ENCODE results near the gene TDP2.
"Not testable (repeated sequence)": the region's sequence is repeated elsewhere in the genome, so short reads cannot be mapped to it uniquely, and the experiment has no call there.

The TDP2 gene

DNA sequence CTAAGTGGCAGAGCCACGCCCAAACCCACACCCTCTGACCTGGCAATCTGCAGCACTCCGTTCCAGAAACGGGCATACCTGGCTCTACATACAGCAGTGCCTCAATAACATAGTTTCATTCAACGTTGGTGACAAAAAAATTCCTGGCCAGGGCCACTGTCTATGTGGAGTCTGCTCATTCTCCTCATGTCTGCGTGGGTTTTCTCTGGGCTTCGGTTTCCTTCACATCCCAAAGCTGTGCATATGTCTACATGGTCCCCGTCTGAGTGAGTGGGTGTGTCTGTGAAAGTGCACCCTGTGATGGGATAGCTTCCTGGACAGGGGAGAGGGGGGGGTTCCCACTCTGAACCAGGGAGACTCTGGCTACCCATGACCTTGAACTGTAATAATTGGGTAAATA lies 22.8 kb downstream of the TDP2 start:
- no peak for DNase-seq

DNA sequence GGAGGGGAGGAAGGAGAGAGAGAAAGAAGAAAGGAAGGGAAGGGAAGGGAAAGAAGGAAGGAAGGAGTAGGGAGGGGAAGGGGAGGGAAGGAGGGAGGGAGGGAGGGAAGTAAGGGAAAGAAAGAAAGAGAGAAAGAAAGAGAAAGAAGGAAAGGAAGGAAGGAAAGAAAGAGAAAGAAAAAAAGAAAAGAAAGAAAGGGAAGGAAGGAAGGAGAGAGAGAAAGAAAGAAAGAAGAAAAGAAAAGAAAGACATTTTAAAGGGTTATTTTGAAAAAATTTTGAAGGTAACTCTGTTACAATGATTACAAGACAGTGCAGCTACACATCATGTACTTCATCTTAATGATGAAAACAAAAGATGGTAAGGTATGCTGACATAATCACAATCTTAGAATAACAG lies 24.6 kb downstream of the TDP2 start:
- DNase-seq, result no peak

DNA sequence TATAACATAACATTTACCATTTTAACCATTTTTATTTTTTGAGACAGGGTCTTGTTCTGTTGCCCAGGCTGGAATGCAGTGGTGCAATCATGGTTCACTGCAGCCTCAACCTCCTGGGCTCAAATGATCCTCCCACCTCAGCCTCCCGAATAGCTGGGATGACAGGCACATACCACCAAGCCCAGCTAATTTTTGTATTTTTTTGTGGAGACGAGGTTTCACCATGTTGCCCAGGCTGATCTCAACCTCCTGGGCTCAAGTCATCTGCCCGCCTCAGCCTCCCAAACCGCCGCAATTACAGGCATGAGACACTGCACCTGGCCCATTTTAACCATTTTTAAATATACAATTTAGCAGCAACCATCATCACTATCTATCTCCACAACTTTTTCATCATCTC lies 26.1 kb downstream of the TDP2 start:
- DNase-seq, result not testable (repeated sequence)

DNA sequence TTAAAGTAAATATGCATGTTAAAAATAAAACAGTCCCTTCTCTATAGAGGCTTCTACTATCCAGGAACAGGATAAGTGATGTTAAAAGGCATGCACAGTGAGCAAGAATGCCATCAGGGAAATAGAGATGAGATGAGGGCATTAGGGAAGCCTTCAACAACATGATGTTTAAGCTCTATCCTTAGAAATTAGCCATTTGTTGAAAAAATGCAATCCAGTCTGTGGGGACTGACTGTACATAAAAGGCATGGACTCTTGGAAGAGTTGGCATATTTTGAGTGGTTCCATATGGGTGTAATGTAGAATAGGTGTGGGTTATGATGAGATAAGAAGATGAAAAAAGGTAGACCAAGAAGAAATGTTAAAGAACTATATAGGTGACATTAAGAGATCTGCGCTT lies 26.5 kb downstream of the TDP2 start:
- no peak for DNase-seq

DNA sequence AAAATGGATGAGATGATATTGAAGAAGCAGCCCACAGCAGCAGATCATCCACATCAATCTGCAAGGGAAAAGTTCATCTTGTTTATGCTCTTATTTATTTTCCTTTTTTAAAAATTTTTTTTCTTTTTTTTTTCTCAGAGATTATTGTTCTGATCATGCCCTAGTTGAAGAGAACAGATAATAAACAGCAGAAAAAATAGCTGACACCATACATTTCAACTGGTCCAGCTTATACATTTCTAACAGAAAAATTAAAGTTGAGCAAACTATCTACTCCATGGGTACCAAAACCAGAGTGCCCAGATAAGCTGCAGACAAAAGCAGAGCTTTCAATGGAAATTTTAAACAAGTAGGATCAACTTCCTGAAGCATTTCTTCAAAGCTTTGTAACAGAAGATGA lies 30.0 kb downstream of the TDP2 start:
- no peak for DNase-seq

DNA sequence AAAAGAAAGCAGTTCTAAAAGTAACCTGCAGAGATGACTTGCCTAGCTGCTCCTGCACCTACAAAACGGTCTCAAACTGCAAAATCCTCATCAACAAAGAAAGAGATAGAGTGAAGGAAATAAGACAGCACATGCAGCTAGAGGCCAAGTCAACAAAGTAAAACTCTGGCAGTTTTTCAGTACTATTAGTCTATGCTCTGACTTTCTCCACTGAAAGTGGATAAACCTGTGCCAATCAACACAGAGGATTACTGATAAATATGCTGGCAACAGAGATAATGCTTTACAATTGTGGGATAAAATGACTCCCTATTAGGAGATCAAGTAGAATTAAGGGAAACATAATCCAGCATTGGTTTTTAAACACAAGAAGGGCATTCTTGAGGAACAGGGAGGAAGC lies 34.1 kb downstream of the TDP2 start:
- no peak for DNase-seq

DNA sequence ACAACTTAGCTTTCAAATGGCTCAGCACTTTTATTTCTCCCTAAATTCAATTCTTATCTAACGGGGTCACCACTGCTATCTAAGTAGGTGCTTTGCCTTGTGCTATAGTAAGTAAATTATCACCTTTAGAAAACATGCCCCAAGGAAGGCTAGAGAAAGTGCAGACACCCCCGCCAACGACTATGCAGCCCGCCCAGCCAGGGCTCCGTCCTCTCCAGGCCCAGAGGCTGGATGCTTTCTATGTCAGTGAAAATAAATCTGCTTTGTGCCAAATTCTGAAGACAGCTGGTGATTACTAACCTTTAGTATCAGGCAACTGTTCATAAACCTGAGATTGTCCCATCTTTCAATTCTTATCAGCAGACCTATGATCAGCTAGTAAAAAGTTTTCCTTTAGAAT lies 35.0 kb downstream of the TDP2 start:
- no peak for DNase-seq

DNA sequence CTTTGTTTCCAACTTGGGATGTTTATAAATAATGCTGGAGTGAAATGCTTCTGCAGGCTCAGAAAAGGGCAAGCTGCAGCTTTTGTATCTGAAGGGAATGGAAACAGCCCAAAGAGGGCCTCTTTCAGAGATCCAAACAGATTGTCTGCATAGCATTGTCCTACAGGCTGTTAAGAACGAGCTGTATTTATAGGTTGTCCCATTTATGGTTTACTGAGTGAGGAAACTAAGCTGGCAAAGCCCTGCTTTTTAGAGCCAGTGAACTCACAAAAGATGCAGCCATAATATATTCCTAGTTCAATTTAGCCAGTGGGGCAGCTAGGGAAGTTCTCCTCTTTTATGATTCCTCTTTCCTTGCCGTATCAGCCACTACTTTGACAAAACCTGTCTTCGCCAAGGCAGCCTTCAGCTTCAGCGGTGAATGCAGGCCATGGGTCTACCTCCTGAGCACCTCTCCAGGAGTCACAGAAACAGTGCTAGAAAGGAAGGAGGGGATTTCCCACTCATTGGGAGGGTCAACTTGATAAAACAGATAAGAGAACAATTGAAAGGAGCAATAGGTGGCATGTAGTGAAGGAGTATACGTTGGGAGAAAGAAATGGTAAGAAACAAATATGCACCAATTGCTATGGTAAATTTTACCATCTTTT lies 35.7 kb downstream of the TDP2 start:
- DNase-seq, result no peak

DNA sequence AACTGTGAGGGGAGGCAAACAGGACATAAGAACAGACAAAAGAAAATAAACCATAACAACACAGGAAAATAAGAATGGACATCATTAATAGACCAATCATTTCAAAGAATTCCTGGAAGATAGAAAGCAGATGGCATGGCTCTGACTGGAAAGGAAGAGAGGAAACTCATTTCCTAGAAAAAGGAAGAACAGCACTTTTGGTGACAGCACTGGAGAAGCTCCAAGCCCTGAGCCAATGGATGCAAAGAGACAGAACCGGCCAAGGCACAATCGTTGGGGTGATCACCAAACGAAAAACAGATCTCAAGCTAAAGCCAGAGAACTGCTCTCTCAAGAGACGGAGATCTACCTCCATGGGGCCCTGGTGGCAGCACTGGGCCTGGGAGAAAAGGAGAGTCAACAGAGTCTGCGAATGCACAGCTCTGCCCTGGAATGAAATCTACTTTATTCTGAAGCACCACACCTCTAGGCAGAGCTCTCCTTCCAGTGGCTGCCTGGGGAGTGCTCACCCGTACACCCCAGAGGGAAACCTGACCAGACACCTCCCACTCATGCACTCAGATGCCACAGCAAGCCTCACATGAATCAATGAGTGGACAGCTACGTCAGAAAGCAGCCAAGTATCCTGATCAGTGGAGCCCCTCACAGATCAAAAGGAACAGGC lies 44.9 kb downstream of the TDP2 start:
- DNase-seq, result no peak

DNA sequence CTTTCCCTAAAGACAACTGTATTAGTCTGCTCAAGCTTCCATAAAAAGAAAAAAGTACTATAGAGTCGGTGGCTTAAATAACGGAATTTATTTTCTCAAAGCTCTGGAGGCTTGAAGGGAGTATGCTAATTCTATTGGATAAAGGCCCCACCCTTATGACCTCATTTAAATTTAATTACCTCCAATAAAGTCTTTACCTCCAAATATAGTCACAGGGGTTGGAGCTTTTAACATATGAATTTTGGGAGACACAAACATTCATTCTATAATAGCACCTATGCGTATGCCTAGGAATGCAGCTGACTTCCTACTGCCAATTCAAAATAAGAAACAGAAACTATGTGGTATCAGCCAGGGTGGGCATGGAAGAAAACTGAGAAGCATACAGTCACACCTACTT lies 46.1 kb downstream of the TDP2 start:
- DNase-seq, result no peak

DNA sequence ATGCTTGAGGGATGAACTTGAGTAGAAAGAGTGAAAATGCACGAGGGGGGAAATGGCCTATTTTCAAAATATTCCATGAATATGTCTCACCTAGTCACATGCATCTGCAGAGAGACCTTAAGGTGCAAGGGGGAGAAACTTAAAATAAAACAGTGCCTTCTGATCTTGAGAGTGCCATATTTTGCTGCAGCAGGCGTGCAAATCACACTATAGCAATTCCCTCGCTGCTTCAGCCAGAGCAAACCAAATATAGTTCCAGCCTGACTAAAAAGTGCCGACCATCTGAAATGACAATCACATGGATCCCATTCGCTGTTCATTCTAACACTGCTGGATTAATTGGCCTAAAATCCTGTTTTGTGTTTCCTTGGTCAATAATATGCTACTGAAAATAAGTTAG lies 47.0 kb downstream of the TDP2 start:
- no peak for DNase-seq

DNA sequence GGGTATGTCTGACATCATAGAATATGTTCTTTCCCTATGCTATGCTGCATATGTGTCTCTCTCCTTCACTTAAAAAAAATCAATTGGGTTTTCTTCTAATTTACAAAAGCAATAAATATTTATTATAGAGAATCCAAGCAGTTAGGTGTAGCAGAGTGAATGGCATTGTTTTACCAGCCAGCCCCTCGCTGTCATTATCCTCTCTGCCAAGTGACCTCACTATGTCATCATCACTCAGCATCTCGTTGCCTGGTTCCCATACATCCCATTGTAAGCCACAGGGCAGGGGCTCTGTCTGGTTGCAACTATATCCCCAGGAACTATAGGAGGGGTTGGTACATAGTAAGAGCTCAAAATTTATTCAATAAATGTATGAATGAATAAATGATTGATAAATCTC lies 52.1 kb downstream of the TDP2 start:
- DNase-seq, result no peak

DNA sequence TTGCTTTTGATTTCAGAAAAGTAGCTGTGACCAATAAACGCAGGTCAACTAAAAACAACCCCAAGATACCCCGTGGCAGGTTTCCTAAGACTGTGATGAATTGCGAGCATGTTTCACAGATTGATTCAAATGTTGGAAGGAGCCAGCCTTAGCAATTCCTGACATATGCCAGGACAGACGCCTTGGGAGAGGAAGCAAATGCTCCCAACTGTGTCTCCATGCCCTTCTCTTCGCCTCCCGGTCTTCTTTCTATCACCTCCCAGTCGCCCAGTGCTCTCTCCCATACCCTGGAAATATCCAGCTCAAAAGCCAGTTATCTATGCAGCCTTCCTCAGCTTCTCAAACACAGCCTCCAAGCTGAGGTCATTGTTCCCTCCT lies 52.7 kb downstream of the TDP2 start:
- no peak for DNase-seq

DNA sequence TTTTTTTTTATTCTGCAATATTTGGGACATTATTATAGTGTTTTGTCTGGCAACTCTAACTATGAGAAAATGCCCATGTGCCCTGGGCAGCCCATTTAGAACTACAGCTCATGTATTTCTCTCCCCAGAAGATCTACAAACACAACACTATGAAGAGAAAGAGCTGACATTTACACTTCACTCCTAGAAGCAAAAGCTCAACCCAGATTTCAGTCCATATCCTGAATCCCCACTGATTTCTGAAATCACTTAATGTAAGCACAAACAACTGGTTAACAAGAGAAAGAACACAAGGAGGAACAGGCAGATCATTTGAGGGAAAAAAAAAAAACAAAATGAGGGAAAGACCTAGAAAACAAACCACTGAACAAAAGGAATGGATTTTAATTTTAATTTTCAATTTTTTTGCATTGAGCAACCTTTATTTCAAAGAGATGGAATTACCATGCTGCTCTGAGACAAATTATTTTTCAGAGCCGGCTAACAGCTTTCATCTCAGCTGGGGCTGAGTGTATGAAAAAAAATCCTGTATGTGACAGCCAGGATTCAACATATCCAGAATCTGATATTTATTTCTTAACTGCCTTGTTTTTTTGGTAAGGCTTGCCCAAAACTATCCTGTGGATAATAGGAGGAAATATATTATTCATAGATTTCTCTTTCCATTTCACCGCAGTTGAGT lies 53.2 kb downstream of the TDP2 start:
- no peak for DNase-seq

DNA sequence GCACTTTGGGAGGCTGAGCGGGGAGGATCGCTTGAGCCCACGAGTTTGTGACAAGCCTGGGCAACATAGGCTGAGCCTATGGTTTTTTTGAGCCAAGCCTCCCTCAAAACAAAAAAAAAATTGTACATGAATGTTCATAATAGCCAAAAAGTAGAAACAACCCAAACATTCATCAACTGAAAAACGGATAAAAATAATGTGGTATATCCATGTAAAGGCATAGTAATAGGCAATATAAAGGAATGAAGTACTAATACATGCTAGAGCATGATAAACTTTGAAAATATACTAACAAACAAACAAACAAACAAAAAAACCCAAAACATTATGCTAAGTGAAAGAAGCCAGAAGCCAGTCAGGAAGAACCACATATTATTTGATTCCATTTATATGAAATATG lies 56.0 kb downstream of the TDP2 start:
- DNase-seq, result no peak

DNA sequence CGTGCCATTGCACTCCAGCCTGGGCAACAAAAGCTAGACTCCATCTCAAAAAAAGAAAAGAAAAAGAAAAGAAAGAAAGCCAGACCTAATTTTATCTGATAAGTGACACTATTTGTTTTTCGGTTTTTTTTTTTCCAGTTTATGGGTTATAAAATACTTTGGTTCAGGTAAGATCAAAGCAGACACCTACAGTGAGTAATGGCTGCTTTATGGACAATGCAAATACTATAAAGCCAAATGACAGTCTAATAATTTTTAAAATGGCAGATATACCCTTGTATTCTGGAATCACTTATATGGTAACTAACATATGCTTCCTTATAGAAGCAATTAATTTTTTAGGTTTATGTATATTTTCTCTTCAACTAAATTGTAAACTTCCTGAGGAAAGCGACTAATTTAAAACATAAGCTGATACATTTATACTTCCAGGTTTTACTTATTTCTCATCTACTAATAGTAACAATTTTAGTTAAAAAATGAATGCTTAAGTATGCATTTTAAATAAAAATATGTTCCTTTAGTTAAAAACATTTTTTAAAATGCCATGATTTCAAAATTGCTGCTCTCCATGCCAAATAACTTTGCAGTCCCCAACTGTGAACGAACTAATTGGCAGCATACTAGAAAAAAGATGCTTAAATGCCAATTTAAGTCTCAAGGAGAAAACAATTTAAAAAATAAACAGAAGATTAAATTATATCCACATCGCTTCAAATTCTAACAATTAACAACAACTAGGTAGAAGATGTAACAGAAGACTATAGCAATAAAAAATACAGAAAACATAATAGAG lies 59.2 kb downstream of the TDP2 start:
- no peak for DNase-seq

DNA sequence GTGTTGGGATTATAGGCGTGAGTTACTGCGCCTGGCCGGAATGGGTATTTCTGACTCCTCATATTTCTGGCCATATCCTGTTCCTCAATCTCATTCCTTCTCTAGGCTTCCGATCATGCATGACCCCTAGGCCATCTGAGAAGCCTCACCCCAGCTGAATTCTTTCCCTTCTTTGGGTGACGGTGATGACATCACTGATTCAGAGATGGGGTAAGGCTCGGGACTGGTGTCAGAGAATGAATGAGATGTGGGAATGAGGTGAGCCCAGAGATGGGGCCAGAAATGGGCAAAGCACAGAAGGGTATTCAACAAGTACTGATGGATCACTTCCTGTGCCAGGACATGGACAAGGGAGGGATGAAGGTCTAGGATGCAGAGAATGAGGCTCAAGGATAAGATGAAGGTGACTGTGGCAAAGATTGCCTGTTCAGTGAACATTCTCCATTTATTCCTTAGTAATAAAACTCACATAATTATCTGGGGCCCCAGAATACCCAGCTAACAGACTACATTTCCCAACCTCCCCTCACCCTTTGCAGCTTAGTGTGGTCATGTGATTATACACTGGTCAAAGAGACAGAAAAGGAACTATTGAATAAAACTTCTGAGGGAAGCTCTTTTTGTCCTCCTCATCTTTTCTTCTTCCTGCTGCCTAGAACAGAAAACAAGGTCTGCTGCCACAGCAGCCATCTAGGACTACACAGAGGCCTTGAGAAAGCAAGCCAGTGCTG lies 60.3 kb downstream of the TDP2 start:
- no peak for DNase-seq

DNA sequence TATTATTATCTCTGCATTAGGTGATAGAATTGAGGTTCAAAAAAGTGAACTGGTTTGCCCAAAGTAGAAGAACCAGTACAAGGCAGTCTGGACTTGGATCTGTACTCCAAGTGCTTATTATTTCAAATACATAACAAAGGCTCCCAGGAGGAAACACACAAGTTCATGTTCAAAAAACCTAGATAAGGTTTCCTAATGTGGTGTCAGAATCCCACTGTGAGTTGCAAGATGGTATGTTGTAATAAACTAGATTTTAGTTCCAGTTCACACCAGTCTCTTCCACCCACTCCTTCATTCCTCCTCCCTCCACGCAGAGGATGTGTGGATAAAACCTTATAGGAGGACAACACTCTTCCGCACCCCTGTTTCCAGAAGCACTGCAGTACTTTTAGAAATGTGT lies 63.5 kb downstream of the TDP2 start:
- DNase-seq, result no peak

DNA sequence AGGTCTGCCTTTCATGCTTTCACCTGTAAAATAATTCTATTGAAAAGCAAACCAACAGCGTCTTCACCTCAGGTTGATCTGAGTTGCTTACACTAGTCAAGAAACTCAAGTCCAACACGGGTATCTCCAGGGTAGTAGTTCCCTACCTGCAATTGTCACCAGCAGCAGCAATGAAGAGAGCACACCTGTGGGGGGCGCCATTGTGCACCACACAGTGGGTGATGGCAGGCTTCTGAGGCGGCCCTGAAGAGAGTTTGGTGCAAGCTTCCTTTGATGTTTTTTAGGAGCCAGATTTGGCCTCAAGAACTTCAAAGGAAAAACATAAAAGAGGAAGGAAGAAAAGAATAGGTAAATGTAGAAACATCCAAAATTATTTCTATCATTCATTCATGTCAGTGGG lies 65.8 kb downstream of the TDP2 start:
- DNase-seq, result no peak
